A549 (cell line): Measurements from ENCODE around the gene NSD2. TPM values are rescaled to one million over a fixed set of nuclear protein-coding genes. Genes with fewer than 3 reads are reported as not detected.

Experiments
- ATAC-seq, 2 experiments: fragments of 200-7000 bp in 1 of 2; fragments of >200 bp in 1 of 2; cut with Nextera tagmentation in 1 of 2; cut with Tn5 transposase in 1 of 2; 3 replicates each; pipeline versions ENCODE4 v1.8.0 to v1.9.1; 2018 to 2020; ENCODE audit warnings: mild to moderate bottlenecking in 1 of 2, moderate library complexity in 1 of 2
- CTCF ChIA-PET: fragments of 300-600 bp; sonication (Branson Sonifier 250); formaldehyde crosslinking; extraction: SDS; loops from one replicate; lab custom pipeline; 2021; ENCODE audit warnings: antibody characterized with exemption, inconsistent platforms; lab: Yijun Ruan, JAX
- POLR2A ChIA-PET: fragments of 350-600 bp; formaldehyde crosslinking; extraction: SDS; loops from one replicate; lab custom pipeline; 2021; ENCODE audit warnings: antibody characterized with exemption, inconsistent platforms; lab: Yijun Ruan, JAX
- DNase-seq, 2 experiments: peaks; one replicate each; pipeline versions ENCODE4 v3.0.0 to v3.0.0-alpha.2; 2011 to 2016; ENCODE audit warnings: low read depth in 1 of 2, low spot score in 1 of 2
- FAIRE-seq: peaks from 2 replicates; lab custom pipeline; 2011; peaks lifted over from hg19 to GRCh38; lab: Jason Lieb, UNC
- H3K27ac ChIP-seq, 2 experiments: fragments of >200 bp; sonication (Bioruptor Twin); formaldehyde crosslinking; 3 replicates each; pipeline ENCODE4 v1.5.1; 2016 to 2017
- H3K4me1 ChIP-seq: fragments of >200 bp; sonication (Bioruptor Twin); formaldehyde crosslinking; 3 replicates; pipeline ENCODE4 v1.6.1; 2016
- H3K4me2 ChIP-seq: fragments of >200 bp; sonication (Bioruptor Twin); formaldehyde crosslinking; 3 replicates; pipeline ENCODE4 v1.6.1; 2016
- H3K4me3 ChIP-seq: fragments of >200 bp; sonication (Bioruptor Twin); formaldehyde crosslinking; 3 replicates; pipeline ENCODE4 v1.5.1; 2016
- H3K9me3 ChIP-seq: fragments of >200 bp; sonication (Bioruptor Twin); formaldehyde crosslinking; 3 replicates; pipeline ENCODE4 v1.6.1; 2016
- CBX8 ChIP-seq: fragments of 200-600 bp; sonication (generic); IDR thresholded peaks from 2 replicates; pipeline ENCODE4 v1.6.1; 2016
- CEBPB ChIP-seq, 2 experiments: fragments of >200 bp in 1 of 2; sonication (Bioruptor Twin) in 1 of 2; formaldehyde crosslinking in 1 of 2; IDR thresholded peaks; 2 replicates each; pipeline ENCODE4 v1.6.1; 2012 to 2016
- CHD4 ChIP-seq: fragments of 200-600 bp; sonication (generic); IDR thresholded peaks from 2 replicates; pipeline ENCODE4 v1.6.1; 2016; ENCODE audit warnings: antibody characterized with exemption, mild to moderate bottlenecking, borderline replicate concordance
- EP300 ChIP-seq, 2 experiments: fragments of >200 bp; sonication (Bioruptor Twin); formaldehyde crosslinking; IDR thresholded peaks; 2 replicates in 1 of 2; 3 replicates in 1 of 2; pipeline ENCODE4 v1.6.1; 2016 to 2017
- ESRRA ChIP-seq: fragments of 150-350 bp; IDR thresholded peaks from 2 replicates; pipeline ENCODE4 v1.6.1; 2014; ENCODE audit warnings: mild to moderate bottlenecking, low read length, borderline replicate concordance
- HOXA7 ChIP-seq: fragments of 250-450 bp; sonication (Bioruptor Pico); IDR thresholded peaks from 2 replicates; pipeline ENCODE4 v1.5.0; 2020; ENCODE audit warnings: mild to moderate bottlenecking, moderate library complexity
- JUNB ChIP-seq: fragments of >200 bp; sonication (Bioruptor Twin); formaldehyde crosslinking; IDR thresholded peaks from 2 replicates; pipeline ENCODE4 v1.6.1; 2016
- KDM5A ChIP-seq: fragments of 200-600 bp; sonication (generic); IDR thresholded peaks from 2 replicates; pipeline ENCODE4 v1.6.1; 2016; ENCODE audit warnings: antibody characterized with exemption, mild to moderate bottlenecking
- MAZ ChIP-seq: fragments of 150-350 bp; IDR thresholded peaks from 2 replicates; pipeline ENCODE4 v1.6.1; 2014; ENCODE audit warnings: antibody characterized with exemption, low read depth, low read length, borderline replicate concordance
- NFE2L2 ChIP-seq: fragments of 150-350 bp; conservative IDR thresholded peaks from 2 replicates; pipeline ENCODE4 v1.6.1; 2014; ENCODE audit warnings: low read length
- POLR2AphosphoS2 ChIP-seq: conservative IDR thresholded peaks from 2 replicates; pipeline ENCODE4 v1.6.1; 2012; ENCODE audit warnings: low read length, improper control_type of control experiment, inconsistent platforms
- RAD21 ChIP-seq, 2 experiments: fragments of >200 bp in 1 of 2; sonication (Bioruptor Twin) in 1 of 2; formaldehyde crosslinking in 1 of 2; IDR thresholded peaks in 1 of 2; conservative IDR thresholded peaks in 1 of 2; 2 replicates in 1 of 2; 3 replicates in 1 of 2; pipeline ENCODE4 v1.6.1; 2012 to 2018; ENCODE audit warnings: inconsistent platforms in 1 of 2
- RARB ChIP-seq: fragments of 250-450 bp; sonication (Bioruptor Pico); IDR thresholded peaks from 2 replicates; pipeline ENCODE4 v1.8.0; 2021; ENCODE audit warnings: mild to moderate bottlenecking, moderate library complexity
- SREBF2 ChIP-seq: fragments of 450-650 bp; IDR thresholded peaks from 2 replicates; pipeline ENCODE4 v1.6.1; 2014; ENCODE audit warnings: mild to moderate bottlenecking, moderate library complexity
- ZNF302 ChIP-seq: fragments of 250-450 bp; sonication (Bioruptor Pico); IDR thresholded peaks from 2 replicates; pipeline ENCODE4 v1.9.0; 2021; ENCODE audit warnings: inconsistent platforms, mild to moderate bottlenecking, moderate library complexity
- WGBS: methylation state at CpG from one replicate; pipeline ENCODE4 v1.1.6; 2017; ENCODE audit errors: missing lambda C conversion rate; 5-methylcytosine and 5-hydroxymethylcytosine counted together
- polyA plus RNA-seq, 4 experiments: library from polyadenylated mRNA; depleted of rRNA in 3 of 4; stranded (reverse); fragments of >200 nt; fragmentation: RNase III in 1 of 4; extraction: RNeasy Plus Mini Kit Qiagen cat#74134 plus additional on column Dnase treatment in 1 of 4; gene quantifications; 2 replicates in 3 of 4; 3 replicates in 1 of 4; pipeline ENCODE4 v1.2.3, GENCODE V29; 2011 to 2017
- TF ChIP-seq, protein P1 (sequence below): fragments of >200 bp; sonication (Bioruptor Twin); formaldehyde crosslinking; IDR thresholded peaks from 3 replicates; pipeline ENCODE4 v1.6.1; 2016
- TF ChIP-seq, protein P2 (sequence below): fragments of 250-450 bp; sonication (Bioruptor Pico); IDR thresholded peaks from 2 replicates; pipeline ENCODE4 v1.5.0; 2021; ENCODE audit warnings: mild to moderate bottlenecking, moderate library complexity, borderline replicate concordance
- TF ChIP-seq, protein P3 (sequence below): fragments of >200 bp; sonication (Bioruptor Twin); formaldehyde crosslinking; IDR thresholded peaks from 2 replicates; pipeline ENCODE4 v1.6.1; 2016
- TF ChIP-seq, protein P4 (sequence below): fragments of 250-450 bp; sonication (Bioruptor Pico); IDR thresholded peaks from 2 replicates; pipeline ENCODE4 v1.5.0; 2020; ENCODE audit warnings: low read depth, mild to moderate bottlenecking, moderate library complexity
- TF ChIP-seq, protein P5 (sequence below): fragments of >200 bp; sonication (Bioruptor Twin); formaldehyde crosslinking; IDR thresholded peaks from 3 replicates; pipeline ENCODE4 v1.5.1; 2016
- TF ChIP-seq, protein P6 (sequence below): fragments of 150-350 bp; IDR thresholded peaks from 2 replicates; pipeline ENCODE4 v1.6.1; 2014; ENCODE audit warnings: low read depth, mild to moderate bottlenecking, low read length

The NSD2 gene
- polyA plus RNA-seq, 2 of the 4 experiments (the other 2 are of a cell fraction), result 43.8 to 49.3 TPM

DNA sequence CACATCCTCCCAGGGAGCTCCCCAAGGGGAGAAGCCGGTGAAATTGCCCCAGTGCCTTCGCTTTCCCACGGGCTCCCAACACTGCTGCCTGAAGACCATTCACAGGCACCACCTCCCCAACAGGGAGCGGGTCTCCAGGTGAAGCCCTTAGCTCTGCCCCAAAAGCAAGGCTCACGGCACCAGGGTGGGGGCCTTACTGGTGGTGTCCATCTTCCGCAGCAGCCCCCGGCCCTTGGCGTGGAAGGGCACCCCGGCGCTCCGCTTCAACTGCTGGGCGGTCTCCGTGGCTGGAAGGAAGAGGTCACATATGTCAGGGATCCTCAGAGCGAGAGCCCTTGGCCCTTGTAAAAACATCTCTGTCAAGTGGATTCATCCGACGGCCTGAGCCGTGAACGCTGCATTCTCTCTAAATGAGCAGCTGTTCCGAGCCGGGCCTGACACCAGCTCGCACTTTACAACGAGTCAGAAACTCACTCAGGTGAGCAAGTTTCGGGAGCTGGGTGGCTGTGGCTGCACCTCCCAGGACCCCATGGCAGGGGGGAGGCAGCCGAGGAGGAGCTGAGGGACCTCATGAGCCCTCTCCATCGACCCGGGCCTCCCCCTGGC, 116.6 kb downstream of the NSD2 start:
- TF ChIP-seq RAD21 (conservative IDR thresholded peaks at IDR 0.05 in 1 of 2, IDR thresholded peaks at IDR 0.05 in 1 of 2) (no peak), KDM5A (no peak), NFE2L2 (no peak)
- TF ChIP-seq, protein P1, sequence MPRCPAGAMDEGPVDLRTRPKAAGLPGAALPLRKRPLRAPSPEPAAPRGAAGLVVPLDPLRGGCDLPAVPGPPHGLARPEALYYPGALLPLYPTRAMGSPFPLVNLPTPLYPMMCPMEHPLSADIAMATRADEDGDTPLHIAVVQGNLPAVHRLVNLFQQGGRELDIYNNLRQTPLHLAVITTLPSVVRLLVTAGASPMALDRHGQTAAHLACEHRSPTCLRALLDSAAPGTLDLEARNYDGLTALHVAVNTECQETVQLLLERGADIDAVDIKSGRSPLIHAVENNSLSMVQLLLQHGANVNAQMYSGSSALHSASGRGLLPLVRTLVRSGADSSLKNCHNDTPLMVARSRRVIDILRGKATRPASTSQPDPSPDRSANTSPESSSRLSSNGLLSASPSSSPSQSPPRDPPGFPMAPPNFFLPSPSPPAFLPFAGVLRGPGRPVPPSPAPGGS, result no peak
- FAIRE-seq (no peak), DNase-seq (no peak), ATAC-seq (no peak)
- ChIA-PET CTCF (interaction anchor here (1.4 kb wide), 1 partner anchor 17 kb away, joined by 3 read pairs; no protein-coding TSS in a partner anchor), POLR2A (no interaction called here)
- no peaks in the 10 kb centered on the region for H3K9me3 ChIP-seq
- H3K4me3 ChIP-seq, result no peak overlapping the region
- H3K4me1 ChIP-seq, result no peaks in the 10 kb centered on the region
- 94% methylated on average over 14 of the region's 26 CpGs for WGBS
- H3K27ac ChIP-seq, result no peak overlapping the region
- no peak overlapping the region for H3K4me2 ChIP-seq

DNA sequence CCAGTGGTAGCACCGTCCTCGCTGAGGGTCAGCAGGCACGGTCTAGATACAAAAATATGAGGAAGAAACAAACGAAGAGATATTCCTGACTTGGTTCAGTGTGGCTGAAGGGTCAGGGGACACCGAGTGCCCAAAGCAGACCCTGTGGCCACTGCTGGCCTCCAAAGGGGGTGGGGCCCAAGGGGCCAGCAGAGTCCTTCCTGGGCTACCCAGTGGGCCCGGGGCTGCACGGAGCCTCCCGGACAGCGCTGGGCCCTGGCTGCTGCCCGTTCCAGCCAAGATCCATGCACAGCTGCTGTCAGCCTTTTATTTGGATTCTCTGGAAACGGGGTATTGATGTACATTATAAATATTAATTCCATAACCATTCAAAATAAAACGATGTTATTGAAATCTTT, 117.1 kb downstream of the NSD2 start:
- Histone ChIP-seq H3K9me3 (no peaks in the 10 kb centered on the region), H3K4me1 (no peaks in the 10 kb centered on the region), H3K27ac (no peak overlapping the region), H3K4me3 (no peak overlapping the region), H3K4me2 (no peak overlapping the region)
- ChIA-PET CTCF (interaction anchor here (1.4 kb wide), 1 partner anchor 16 kb away, joined by 3 read pairs; no protein-coding TSS in a partner anchor), POLR2A (no interaction called here)
- ATAC-seq (no peak), DNase-seq (no peak), FAIRE-seq (no peak)
- TF ChIP-seq, protein P2, sequence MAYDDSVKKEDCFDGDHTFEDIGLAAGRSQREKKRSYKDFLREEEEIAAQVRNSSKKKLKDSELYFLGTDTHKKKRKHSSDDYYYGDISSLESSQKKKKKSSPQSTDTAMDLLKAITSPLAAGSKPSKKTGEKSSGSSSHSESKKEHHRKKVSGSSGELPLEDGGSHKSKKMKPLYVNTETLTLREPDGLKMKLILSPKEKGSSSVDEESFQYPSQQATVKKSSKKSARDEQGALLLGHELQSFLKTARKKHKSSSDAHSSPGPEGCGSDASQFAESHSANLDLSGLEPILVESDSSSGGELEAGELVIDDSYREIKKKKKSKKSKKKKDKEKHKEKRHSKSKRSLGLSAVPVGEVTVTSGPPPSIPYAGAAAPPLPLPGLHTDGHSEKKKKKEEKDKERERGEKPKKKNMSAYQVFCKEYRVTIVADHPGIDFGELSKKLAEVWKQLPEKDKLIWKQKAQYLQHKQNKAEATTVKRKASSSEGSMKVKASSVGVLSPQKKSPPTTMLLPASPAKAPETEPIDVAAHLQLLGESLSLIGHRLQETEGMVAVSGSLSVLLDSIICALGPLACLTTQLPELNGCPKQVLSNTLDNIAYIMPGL (CRISPR knock-in tag), result no peak
- TF ChIP-seq, protein P3, sequence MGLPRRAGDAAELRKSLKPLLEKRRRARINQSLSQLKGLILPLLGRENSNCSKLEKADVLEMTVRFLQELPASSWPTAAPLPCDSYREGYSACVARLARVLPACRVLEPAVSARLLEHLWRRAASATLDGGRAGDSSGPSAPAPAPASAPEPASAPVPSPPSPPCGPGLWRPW, result no peak
- TF ChIP-seq MAZ (no peak), RAD21 (conservative IDR thresholded peaks at IDR 0.05 in 1 of 2, IDR thresholded peaks at IDR 0.05 in 1 of 2) (no peak), SREBF2 (no peak), JUNB (no peak), POLR2AphosphoS2 (no peak), RARB (CRISPR knock-in tag) (no peak), ZNF302 (CRISPR knock-in tag) (no peak), EP300 (IDR thresholded peaks at IDR 0.05) (no peak), CBX8 (no peak), CHD4 (no peak)
- TF ChIP-seq, protein P4, sequence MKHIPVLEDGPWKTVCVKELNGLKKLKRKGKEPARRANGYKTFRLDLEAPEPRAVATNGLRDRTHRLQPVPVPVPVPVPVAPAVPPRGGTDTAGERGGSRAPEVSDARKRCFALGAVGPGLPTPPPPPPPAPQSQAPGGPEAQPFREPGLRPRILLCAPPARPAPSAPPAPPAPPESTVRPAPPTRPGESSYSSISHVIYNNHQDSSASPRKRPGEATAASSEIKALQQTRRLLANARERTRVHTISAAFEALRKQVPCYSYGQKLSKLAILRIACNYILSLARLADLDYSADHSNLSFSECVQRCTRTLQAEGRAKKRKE (CRISPR knock-in tag), result no peak
- 93% methylated on average over 11 of the region's 12 CpGs for WGBS

DNA sequence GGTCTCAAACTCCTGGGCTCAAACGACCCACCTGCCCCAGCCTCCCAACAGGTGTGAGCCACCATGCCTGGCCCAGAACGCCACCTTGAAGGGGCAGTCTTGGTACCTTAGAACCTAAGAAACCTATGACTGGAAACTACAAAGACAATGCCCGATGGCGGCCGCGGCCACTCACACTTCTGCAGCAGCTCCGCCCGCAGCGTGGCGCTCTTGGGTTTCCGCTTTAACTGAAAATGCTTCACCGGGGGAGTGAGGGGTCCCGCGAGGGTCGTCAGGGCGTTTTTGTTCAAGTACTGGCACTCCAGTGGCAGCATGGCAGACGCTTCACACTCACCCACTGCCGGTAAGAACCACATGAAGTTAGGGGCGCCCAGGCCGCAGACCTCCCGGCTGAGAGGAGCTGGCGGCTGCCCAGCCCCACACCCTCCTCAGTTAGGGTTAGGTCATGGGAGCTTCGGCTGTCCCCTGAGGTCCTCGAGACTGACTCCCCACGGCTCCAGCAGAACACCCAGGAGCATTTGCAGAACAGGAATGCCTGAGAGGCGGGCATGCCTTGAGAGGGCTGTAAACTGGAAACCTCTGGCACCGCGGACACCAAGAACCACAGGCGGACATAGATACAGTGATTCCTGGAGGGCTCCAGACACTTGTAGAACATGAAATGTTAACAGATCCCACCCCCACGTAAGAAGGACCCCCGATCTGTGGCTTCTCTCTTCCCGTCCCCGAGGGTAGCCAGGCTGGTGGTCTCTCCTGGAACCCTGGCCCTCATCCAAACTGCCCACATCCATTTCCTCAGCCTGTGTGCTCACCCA, 118.5 kb downstream of the NSD2 start:
- Histone ChIP-seq H3K4me2 (no peak overlapping the region), H3K4me1 (no peaks in the 10 kb centered on the region), H3K4me3 (no peak overlapping the region), H3K9me3 (no peaks in the 10 kb centered on the region), H3K27ac (no peak overlapping the region)
- POLR2A ChIA-PET, result no interaction called here
- CTCF ChIA-PET, result interaction anchor here (0.5 to 0.8 kb wide), 2 partner anchors 49 to 447 kb away, joined by 3 read pairs; no protein-coding TSS in a partner anchor
- DNase-seq (no peak), FAIRE-seq (no peak), ATAC-seq (no peak)
- WGBS, result 94% methylated on average over 23 of the region's 33 CpGs
- TF ChIP-seq CBX8, result no peak
- TF ChIP-seq EP300 (IDR thresholded peaks at IDR 0.05), result no peak
- no peak for TF ChIP-seq ESRRA
- no peak for TF ChIP-seq KDM5A
- TF ChIP-seq HOXA7 (CRISPR knock-in tag), result no peak
- TF ChIP-seq, protein P5, sequence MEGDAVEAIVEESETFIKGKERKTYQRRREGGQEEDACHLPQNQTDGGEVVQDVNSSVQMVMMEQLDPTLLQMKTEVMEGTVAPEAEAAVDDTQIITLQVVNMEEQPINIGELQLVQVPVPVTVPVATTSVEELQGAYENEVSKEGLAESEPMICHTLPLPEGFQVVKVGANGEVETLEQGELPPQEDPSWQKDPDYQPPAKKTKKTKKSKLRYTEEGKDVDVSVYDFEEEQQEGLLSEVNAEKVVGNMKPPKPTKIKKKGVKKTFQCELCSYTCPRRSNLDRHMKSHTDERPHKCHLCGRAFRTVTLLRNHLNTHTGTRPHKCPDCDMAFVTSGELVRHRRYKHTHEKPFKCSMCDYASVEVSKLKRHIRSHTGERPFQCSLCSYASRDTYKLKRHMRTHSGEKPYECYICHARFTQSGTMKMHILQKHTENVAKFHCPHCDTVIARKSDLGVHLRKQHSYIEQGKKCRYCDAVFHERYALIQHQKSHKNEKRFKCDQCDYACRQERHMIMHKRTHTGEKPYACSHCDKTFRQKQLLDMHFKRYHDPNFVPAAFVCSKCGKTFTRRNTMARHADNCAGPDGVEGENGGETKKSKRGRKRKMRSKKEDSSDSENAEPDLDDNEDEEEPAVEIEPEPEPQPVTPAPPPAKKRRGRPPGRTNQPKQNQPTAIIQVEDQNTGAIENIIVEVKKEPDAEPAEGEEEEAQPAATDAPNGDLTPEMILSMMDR, result no peak
- TF ChIP-seq, protein P2 (CRISPR knock-in tag), result no peak
- TF ChIP-seq, protein P6, sequence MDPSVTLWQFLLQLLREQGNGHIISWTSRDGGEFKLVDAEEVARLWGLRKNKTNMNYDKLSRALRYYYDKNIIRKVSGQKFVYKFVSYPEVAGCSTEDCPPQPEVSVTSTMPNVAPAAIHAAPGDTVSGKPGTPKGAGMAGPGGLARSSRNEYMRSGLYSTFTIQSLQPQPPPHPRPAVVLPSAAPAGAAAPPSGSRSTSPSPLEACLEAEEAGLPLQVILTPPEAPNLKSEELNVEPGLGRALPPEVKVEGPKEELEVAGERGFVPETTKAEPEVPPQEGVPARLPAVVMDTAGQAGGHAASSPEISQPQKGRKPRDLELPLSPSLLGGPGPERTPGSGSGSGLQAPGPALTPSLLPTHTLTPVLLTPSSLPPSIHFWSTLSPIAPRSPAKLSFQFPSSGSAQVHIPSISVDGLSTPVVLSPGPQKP, result no peak
- TF ChIP-seq CEBPB (IDR thresholded peaks at IDR 0.05), result no peak
